Astrocyte (in vitro differentiated cells and primary cell): ENCODE data around the gene FOXL1. TPM values are rescaled to one million over a fixed set of nuclear protein-coding genes. Genes with fewer than 3 reads are reported as not detected.

Experiments used
- DNase-seq: peaks from one replicate; pipeline ENCODE4 v3.0.0-alpha.2; 2010; ENCODE audit warnings: low read depth
- FAIRE-seq: peaks from 2 replicates; lab custom pipeline; 2011; peaks lifted over from hg19 to GRCh38; lab: Jason Lieb, UNC
- H2AFZ ChIP-seq: 2 replicates; pipeline ENCODE4 v1.6.0; 2012; ENCODE audit warnings: low read depth, low read length, inconsistent platforms
- H3K27ac ChIP-seq: 2 replicates; pipeline ENCODE4 v1.5.1; 2011; ENCODE audit warnings: low read depth, low read length, inconsistent platforms
- H3K27me3 ChIP-seq: 2 replicates; pipeline ENCODE4 v1.6.0; 2011; ENCODE audit warnings: low read length, inconsistent platforms; ENCODE audit not compliant: insufficient read depth
- H3K36me3 ChIP-seq: 2 replicates; pipeline ENCODE4 v1.5.1; 2011; ENCODE audit warnings: low read length, inconsistent platforms; ENCODE audit not compliant: insufficient read depth
- H3K4me1 ChIP-seq: 2 replicates; pipeline ENCODE4 v1.5.1; 2011; ENCODE audit warnings: low read length, inconsistent platforms; ENCODE audit not compliant: insufficient read depth
- H3K4me2 ChIP-seq: 2 replicates; pipeline ENCODE4 v1.6.0; 2012; ENCODE audit warnings: low read length, inconsistent platforms
- H3K4me3 ChIP-seq: 2 replicates; pipeline ENCODE4 v1.5.1; 2011; ENCODE audit warnings: low read depth, mild to moderate bottlenecking, low read length, inconsistent platforms; ENCODE audit not compliant: insufficient read depth
- H3K79me2 ChIP-seq: 2 replicates; pipeline ENCODE4 v1.6.0; 2012; ENCODE audit warnings: mild to moderate bottlenecking, low read length, inconsistent platforms; ENCODE audit not compliant: insufficient read depth
- H3K9ac ChIP-seq: 2 replicates; pipeline ENCODE4 v1.6.0; 2012; ENCODE audit warnings: mild to moderate bottlenecking, low read length, inconsistent platforms
- H3K9me3 ChIP-seq: 2 replicates; pipeline ENCODE4 v1.5.1; 2012; ENCODE audit warnings: low read depth, mild to moderate bottlenecking, low read length, inconsistent platforms; ENCODE audit not compliant: insufficient read depth
- H4K20me1 ChIP-seq: 2 replicates; pipeline ENCODE4 v1.6.0; 2012; ENCODE audit warnings: low read length, inconsistent platforms; ENCODE audit not compliant: insufficient read depth
- H3K27ac Mint-ChIP-seq: one replicate; pipeline ENCODE4 v1.8.0; 2021; ENCODE audit warnings: mild to moderate bottlenecking, mixed read lengths; ENCODE audit not compliant: unreplicated experiment
- H3K27me3 Mint-ChIP-seq: one replicate; pipeline ENCODE4 v1.8.0; 2021; ENCODE audit warnings: low read depth, mixed read lengths; ENCODE audit not compliant: unreplicated experiment
- H3K36me3 Mint-ChIP-seq: one replicate; pipeline ENCODE4 v1.8.0; 2021; ENCODE audit warnings: low read depth, mixed read lengths; ENCODE audit not compliant: unreplicated experiment
- H3K4me1 Mint-ChIP-seq: one replicate; pipeline ENCODE4 v1.8.0; 2021; ENCODE audit warnings: low read depth, mixed read lengths; ENCODE audit not compliant: unreplicated experiment
- H3K4me3 Mint-ChIP-seq: one replicate; pipeline ENCODE4 v1.8.0; 2021; ENCODE audit warnings: mild to moderate bottlenecking, moderate library complexity, mixed read lengths; ENCODE audit not compliant: unreplicated experiment
- H3K9me3 Mint-ChIP-seq: one replicate; pipeline ENCODE4 v1.8.0; 2021; ENCODE audit warnings: mild to moderate bottlenecking, mixed read lengths; ENCODE audit not compliant: unreplicated experiment
- CTCF ChIP-seq: IDR thresholded peaks from 2 replicates; pipeline ENCODE4 v1.5.1; 2011; ENCODE audit warnings: low read depth, mild to moderate bottlenecking, inconsistent platforms, low read length, moderate library complexity; ENCODE audit not compliant: insufficient read depth
- EZH2 ChIP-seq: IDR thresholded peaks from 2 replicates; pipeline ENCODE4 v1.6.1; 2012; ENCODE audit warnings: mild to moderate bottlenecking, low read length, inconsistent platforms; ENCODE audit not compliant: insufficient read depth
- total RNA-seq: library from RNA; stranded (reverse); gene quantifications from 2 replicates; pipeline ENCODE4 v1.2.1, GENCODE V29; 2021

Gene FOXL1
- total RNA-seq, 1 donor from 2014 or later = 6.1 TPM

DNA sequence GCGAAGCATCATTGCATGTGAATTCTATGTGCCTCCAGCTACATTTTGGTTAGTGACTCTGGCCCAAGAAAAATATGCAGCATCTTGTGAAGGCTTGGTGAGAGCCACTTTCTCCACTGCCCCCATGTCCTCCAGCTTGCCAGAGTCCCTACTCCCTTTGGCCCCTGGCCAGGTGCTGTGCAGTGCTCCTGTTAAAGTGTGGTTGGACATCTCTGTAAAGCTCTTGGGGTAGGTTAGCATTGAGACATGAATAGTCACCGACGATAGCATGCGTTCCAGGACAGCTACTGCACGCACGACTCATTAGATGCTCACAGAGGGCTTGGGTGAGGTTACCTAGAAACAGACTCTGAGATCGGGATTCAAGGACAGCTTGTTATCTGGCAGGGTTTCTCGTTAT lies 48.6 kb downstream of the FOXL1 start:
- Mint-ChIP-seq H3K9me3 (peaks cover 14% of the 10 kb centered on the region), H3K27ac (no peak overlapping the region), H3K27me3 (peaks cover 24% of the 10 kb centered on the region), H3K4me3 (no peak overlapping the region), H3K4me1 (no peaks in the 10 kb centered on the region), H3K36me3 (peaks cover 2% of the 10 kb centered on the region)
- no peak overlapping the region for H3K4me3 ChIP-seq
- H2AFZ ChIP-seq = no peak overlapping the region
- no peaks in the 10 kb centered on the region for H3K79me2 ChIP-seq
- DNase-seq (peak; percentile 21), FAIRE-seq (no peak)
- TF ChIP-seq CTCF (no peak), EZH2 (no peak)
- H3K9ac ChIP-seq = no peak overlapping the region
- H3K36me3 ChIP-seq = no peaks in the 10 kb centered on the region
- H3K4me2 ChIP-seq = no peak overlapping the region
- no peak overlapping the region for H3K27ac ChIP-seq
- H3K9me3 ChIP-seq = peaks cover 5% of the 10 kb centered on the region
- no peaks in the 10 kb centered on the region for H4K20me1 ChIP-seq
- H3K27me3 ChIP-seq = no peaks in the 10 kb centered on the region
- H3K4me1 ChIP-seq = peaks cover 16% of the 10 kb centered on the region

GRCh38 chr16:86628614-86629013 lies 50.3 kb downstream of the FOXL1 start:
- Histone ChIP-seq H4K20me1 (no peaks in the 10 kb centered on the region), H3K27ac (no peak overlapping the region)

More at GRCh38 chr16:86628614-86629013, 50.3 kb downstream of the FOXL1 start:
- TF ChIP-seq CTCF = no peak
- TF ChIP-seq EZH2 = no peak
- H3K9me3 ChIP-seq = peaks cover 5% of the 10 kb centered on the region
- Mint-ChIP-seq H3K4me3 (no peak overlapping the region), H3K27me3 (peaks cover 13% of the 10 kb centered on the region), H3K36me3 (peaks cover 2% of the 10 kb centered on the region), H3K9me3 (peaks cover 10% of the 10 kb centered on the region), H3K27ac (no peak overlapping the region), H3K4me1 (no peaks in the 10 kb centered on the region)
- DNase-seq (peak; percentile 62), FAIRE-seq (no peak)
- H3K36me3 ChIP-seq = no peaks in the 10 kb centered on the region
- H3K4me1 ChIP-seq = peaks cover 19% of the 10 kb centered on the region
- H2AFZ ChIP-seq = no peak overlapping the region
- no peak overlapping the region for H3K4me2 ChIP-seq
- no peaks in the 10 kb centered on the region for H3K79me2 ChIP-seq
- no peaks in the 10 kb centered on the region for H3K27me3 ChIP-seq
- H3K9ac ChIP-seq = no peak overlapping the region
- no peak overlapping the region for H3K4me3 ChIP-seq
